GM21529 (cell line): ENCODE results near the gene HLA-F.

Experiments
- ATAC-seq: cut with Tn5 transposase; IDR thresholded peaks from one replicate; pipeline ENCODE4 v1.9.1; 2021; ENCODE audit not compliant: unreplicated experiment

HLA-F gene

GRCh38 chr6:29723666-29724588, 693 bp downstream of the HLA-F start:
- peak; percentile 35 for ATAC-seq

- no peak for ATAC-seq
Observed at GRCh38 chr6:29724937-29725869, 2.0 kb downstream of the HLA-F start.

GRCh38 chr6:29726001-29726400, 2.8 kb downstream of the HLA-F start:
- no peak for ATAC-seq

- no peak for ATAC-seq
Observed at GRCh38 chr6:29726571-29727194, 3.4 kb downstream of the HLA-F start.

GRCh38 chr6:29727637-29728036, 4.4 kb downstream of the HLA-F start:
- ATAC-seq = no peak

- no peak for ATAC-seq
Observed at GRCh38 chr6:29728173-29728874, 5.1 kb downstream of the HLA-F start.

GRCh38 chr6:29728875-29729270, 5.6 kb downstream of the HLA-F start:
- no peak for ATAC-seq

GRCh38 chr6:29729774-29730328, 6.6 kb downstream of the HLA-F start:
- ATAC-seq = no peak

GRCh38 chr6:29730575-29731126, 7.4 kb downstream of the HLA-F start:
- ATAC-seq = no peak

- no peak for ATAC-seq
Observed at GRCh38 chr6:29731281-29731680, 8.0 kb downstream of the HLA-F start.

GRCh38 chr6:29733057-29733456, 9.8 kb downstream of the HLA-F start:
- ATAC-seq = no peak

GRCh38 chr6:29734046-29735018, 11.1 kb downstream of the HLA-F start:
- no peak for ATAC-seq

- ATAC-seq = no peak
Observed at GRCh38 chr6:29736563-29736962, 13.3 kb downstream of the HLA-F start.

- ATAC-seq = peak; percentile 47
Observed at GRCh38 chr6:29737707-29738630, 14.7 kb downstream of the HLA-F start.

- ATAC-seq = no peak
Observed at GRCh38 chr6:29739136-29739881, 16.1 kb downstream of the HLA-F start.

GRCh38 chr6:29739882-29740261, 16.6 kb downstream of the HLA-F start:
- ATAC-seq = no peak

- no peak for ATAC-seq
Observed at GRCh38 chr6:29741592-29741991, 18.4 kb downstream of the HLA-F start.
